PFSK-1 (cell line): ENCODE measurements around the gene SAMD4A.

ENCODE experiments used
- FOXP2 ChIP-seq: optimal IDR thresholded peaks from 2 replicates; pipeline ENCODE3; 2011; ENCODE audit warnings: borderline replicate concordance, control low read depth, inconsistent platforms; ENCODE audit not compliant: insufficient read depth; ENCODE audit errors: extremely low read length, extremely low read depth
- POLR2AphosphoS5 ChIP-seq: IDR thresholded peaks from 2 replicates; pipeline ENCODE4 v1.6.1; 2012; ENCODE audit warnings: low read depth, mild to moderate bottlenecking, control low read depth, low read length, moderate library complexity
- REST ChIP-seq, 2 experiments: IDR thresholded peaks; 2 replicates each; pipeline versions ENCODE4 v1.6.1 to v1.8.0; 2011 to 2012; ENCODE audit warnings: low read depth in 2 of 2, low read length in 2 of 2, control low read depth in 1 of 2, inconsistent platforms in 1 of 2, mild to moderate bottlenecking in 1 of 2, moderate library complexity in 1 of 2; ENCODE audit not compliant: insufficient read depth in 1 of 2
- SIN3A ChIP-seq: IDR thresholded peaks from 2 replicates; pipeline ENCODE4 v1.6.1; 2012; ENCODE audit warnings: mild to moderate bottlenecking, low read length, moderate library complexity, borderline replicate concordance; ENCODE audit not compliant: insufficient read depth
- TAF1 ChIP-seq: IDR thresholded peaks from 2 replicates; pipeline ENCODE4 v1.6.1; 2012; ENCODE audit warnings: low read length, control low read depth, borderline replicate concordance; ENCODE audit not compliant: insufficient read depth

The SAMD4A gene

GRCh38 chr14:54742492-54743350 is 175.8 kb downstream of the SAMD4A start:
- no peak for TF ChIP-seq POLR2AphosphoS5
- TF ChIP-seq SIN3A = no peak
- TF ChIP-seq REST (IDR thresholded peaks at IDR 0.05; ENCODE audit: insufficient read depth in 1 of 2, low read depth in 2 of 2, low read length in 2 of 2) = no peak
- no peak for TF ChIP-seq TAF1
- TF ChIP-seq FOXP2 = no peak

- TF ChIP-seq FOXP2 = no peak
These were observed 176.5 kb downstream of the SAMD4A start for GRCh38 chr14:54743382-54743781.

- TF ChIP-seq TAF1 = no peak
- TF ChIP-seq FOXP2 = no peak
- TF ChIP-seq REST (IDR thresholded peaks at IDR 0.05; ENCODE audit: insufficient read depth in 1 of 2, low read depth in 2 of 2, low read length in 2 of 2) = no peak
- no peak for TF ChIP-seq SIN3A
- TF ChIP-seq POLR2AphosphoS5 = no peak
These were observed 179.1 kb downstream of the SAMD4A start for GRCh38 chr14:54746019-54746418.

GRCh38 chr14:54747616-54748015 is 180.7 kb downstream of the SAMD4A start:
- TF ChIP-seq POLR2AphosphoS5 = no peak
- TF ChIP-seq SIN3A = no peak
- TF ChIP-seq FOXP2 = no peak
- no peak for TF ChIP-seq REST (IDR thresholded peaks at IDR 0.05; ENCODE audit: insufficient read depth in 1 of 2, low read depth in 2 of 2, low read length in 2 of 2)
- TF ChIP-seq TAF1 = no peak

GRCh38 chr14:54749180-54749579 is 182.3 kb downstream of the SAMD4A start:
- TF ChIP-seq POLR2AphosphoS5 = no peak
- TF ChIP-seq TAF1 = no peak
- TF ChIP-seq SIN3A = no peak
- TF ChIP-seq FOXP2 = no peak
- no peak for TF ChIP-seq REST (IDR thresholded peaks at IDR 0.05; ENCODE audit: insufficient read depth in 1 of 2, low read depth in 2 of 2, low read length in 2 of 2)
